ENCODE data around the gene TENM3.

- no peak for TF ChIP-seq CTCF (conservative IDR thresholded peaks at IDR 0.05)
- TF ChIP-seq ZFX (IDR thresholded peaks at IDR 0.05) = no peak
These were observed 166.1 kb downstream of the TENM3 start for GRCh38 chr4:182409271-182409670.

Measured in C4-2B (cell line).